ENCODE measurements around the gene FAS.

DNA sequence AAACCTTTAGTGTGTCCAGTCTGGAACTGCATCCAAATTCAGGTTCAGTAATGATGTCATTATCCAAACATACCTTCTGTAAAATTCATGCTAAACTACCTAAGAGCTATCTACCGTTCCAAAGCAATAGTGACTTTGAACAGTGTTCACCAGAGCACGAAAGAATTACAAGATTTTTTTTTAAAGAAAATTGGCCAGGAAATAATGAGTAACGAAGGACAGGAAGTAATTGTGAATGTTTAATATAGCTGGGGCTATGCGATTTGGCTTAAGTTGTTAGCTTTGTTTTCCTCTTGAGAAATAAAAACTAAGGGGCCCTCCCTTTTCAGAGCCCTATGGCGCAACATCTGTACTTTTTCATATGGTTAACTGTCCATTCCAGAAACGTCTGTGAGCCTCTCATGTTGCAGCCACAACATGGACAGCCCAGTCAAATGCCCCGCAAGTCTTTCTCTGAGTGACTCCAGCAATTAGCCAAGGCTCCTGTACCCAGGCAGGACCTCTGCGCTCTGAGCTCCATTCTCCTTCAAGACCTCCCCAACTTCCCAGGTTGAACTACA lies 694 bp upstream of the FAS start:
- TF ChIP-seq, protein P1, sequence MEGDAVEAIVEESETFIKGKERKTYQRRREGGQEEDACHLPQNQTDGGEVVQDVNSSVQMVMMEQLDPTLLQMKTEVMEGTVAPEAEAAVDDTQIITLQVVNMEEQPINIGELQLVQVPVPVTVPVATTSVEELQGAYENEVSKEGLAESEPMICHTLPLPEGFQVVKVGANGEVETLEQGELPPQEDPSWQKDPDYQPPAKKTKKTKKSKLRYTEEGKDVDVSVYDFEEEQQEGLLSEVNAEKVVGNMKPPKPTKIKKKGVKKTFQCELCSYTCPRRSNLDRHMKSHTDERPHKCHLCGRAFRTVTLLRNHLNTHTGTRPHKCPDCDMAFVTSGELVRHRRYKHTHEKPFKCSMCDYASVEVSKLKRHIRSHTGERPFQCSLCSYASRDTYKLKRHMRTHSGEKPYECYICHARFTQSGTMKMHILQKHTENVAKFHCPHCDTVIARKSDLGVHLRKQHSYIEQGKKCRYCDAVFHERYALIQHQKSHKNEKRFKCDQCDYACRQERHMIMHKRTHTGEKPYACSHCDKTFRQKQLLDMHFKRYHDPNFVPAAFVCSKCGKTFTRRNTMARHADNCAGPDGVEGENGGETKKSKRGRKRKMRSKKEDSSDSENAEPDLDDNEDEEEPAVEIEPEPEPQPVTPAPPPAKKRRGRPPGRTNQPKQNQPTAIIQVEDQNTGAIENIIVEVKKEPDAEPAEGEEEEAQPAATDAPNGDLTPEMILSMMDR (IDR thresholded peaks at IDR 0.05), result no peak
- TF ChIP-seq EZH2 (IDR thresholded peaks at IDR 0.05; ENCODE audit: borderline replicate concordance, insufficient read depth, low read depth, low read length, poor library complexity, severe bottlenecking), result no peak

Measured in B cell (primary cell).